Islet of Langerhans (tissue), 1 donor: ENCODE measurements around the gene CPS1.
A peak's percentile ranks its signal among the peaks of the same experiment; 100 is the strongest.

Experiments used
- FAIRE-seq: peaks from one replicate; lab custom pipeline; 2011; peaks lifted over from hg19 to GRCh38; lab: Jason Lieb, UNC

CPS1 gene

GRCh38 chr2:210606001-210606400, 49.6 kb downstream of the CPS1 start:
- no peak for FAIRE-seq

DNA sequence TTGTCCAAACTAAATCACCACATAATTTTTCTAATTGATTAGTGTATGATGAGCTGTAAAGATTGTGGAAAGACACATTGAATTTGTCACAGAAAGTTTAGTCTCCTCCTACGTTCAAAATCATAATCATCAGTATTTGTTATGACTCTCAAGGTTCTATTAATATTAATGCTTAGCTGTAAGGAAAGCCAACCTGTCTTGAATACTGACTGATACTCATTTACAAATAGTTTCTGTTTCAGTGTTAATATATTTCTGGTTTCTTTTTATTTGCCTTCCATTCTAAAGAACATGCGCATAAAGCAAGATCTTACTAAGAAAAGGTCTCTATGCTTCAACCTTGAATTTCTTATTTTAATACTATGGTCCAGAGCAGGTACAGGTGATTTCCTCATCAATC, 55.1 kb downstream of the CPS1 start:
- no peak for FAIRE-seq

DNA sequence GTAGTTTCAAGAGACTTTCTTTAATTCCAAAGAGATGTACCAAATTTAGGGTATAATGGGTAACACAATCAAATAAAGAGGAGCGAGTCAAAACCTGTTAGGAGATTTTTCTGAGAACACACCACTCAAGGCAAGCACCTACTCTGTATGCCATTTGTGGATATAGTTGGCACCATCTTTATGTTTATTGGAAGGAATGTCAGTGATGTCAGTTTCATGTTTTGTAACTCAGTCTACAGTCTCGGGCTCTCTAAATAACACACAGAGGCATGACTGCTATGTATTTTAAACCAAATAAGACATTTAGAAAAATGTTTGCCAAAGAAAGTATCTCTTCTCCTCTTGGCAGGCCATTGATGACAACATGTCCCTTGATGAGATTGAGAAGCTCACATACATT, 59.7 kb downstream of the CPS1 start:
- no peak for FAIRE-seq

DNA sequence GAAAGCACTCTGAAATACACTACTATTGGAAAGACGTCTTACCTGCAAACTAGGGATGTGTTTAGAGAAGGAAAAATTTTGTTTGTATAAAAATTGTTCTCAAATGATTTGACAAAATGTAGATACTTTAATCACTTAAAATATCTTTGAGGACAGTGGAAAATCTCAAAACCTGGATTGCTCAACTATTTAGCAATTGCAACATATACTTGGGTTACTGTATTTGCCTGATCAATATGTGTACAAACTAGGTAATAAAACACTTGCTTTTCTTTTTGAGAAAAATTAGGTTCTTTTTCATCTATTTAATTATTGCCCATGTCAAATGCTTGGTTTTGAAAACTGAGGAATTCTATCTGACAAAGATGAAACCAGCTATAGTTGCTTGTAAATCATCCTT, 60.9 kb downstream of the CPS1 start:
- FAIRE-seq: no peak

GRCh38 chr2:210617732-210618330, 61.4 kb downstream of the CPS1 start:
- peak; percentile 96 for FAIRE-seq

- FAIRE-seq: no peak
These were observed 64.1 kb downstream of the CPS1 start for GRCh38 chr2:210620456-210620855.

DNA sequence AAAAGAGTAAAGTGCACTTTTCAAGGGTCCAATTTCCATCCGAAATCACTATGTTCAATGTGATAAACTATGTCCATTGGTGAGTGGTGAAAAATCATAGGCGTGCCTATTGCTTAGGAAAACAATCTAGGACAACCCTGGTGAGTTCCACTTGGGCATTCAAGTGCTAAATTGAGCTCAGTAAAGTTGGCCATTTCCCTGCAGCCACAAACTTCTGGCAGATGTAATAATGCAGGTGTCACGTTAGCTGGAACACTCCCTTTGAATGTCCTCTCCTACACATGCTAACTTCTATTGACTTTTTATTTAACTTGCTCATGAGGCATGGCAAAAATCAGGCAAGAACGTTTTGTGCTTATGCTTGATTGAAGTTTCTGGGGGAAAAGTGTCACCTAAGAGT, 67.1 kb downstream of the CPS1 start:
- FAIRE-seq: no peak

DNA sequence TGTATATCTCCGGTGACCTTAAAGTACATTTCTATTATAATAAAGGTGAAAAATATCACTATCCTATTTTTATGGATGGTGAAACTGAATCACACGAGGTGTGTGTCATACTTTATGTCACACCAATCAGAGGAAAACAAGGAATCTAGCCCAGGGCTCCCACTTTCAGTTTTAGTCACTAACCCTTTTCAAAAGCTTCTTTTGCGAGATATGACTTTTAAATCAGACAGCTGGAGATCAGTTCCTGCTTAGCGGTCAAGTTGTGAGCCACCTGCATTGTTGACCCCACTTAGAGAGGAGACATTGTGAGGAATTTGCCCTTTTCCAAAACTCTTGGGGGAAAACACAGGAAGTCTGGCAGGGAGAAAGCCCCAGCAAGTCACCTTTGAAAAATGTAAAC, 70.5 kb downstream of the CPS1 start:
- FAIRE-seq: no peak

GRCh38 chr2:210630873-210631560, 74.6 kb downstream of the CPS1 start:
- FAIRE-seq: no peak

- FAIRE-seq: no peak
These were observed 77.3 kb downstream of the CPS1 start for GRCh38 chr2:210633699-210634098.

DNA sequence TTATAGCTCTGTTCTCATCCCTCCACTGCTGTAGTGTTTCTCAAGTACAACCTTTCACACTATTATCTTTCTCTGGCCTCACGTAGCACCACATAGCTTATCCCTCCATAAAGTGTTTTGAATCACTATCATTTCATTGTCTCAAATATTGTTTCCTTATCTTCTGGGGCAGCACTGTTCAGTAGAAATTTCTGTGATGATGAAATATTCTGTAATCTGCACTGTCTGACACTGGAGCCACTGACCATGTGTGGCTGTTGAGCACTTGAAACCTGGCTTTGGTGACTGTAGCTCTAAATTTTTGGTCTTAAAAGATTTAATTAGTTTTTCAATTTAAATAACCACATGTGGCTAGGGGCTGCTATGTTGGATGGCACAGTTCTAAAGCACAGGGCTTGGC, 78.9 kb downstream of the CPS1 start:
- FAIRE-seq: no peak

DNA sequence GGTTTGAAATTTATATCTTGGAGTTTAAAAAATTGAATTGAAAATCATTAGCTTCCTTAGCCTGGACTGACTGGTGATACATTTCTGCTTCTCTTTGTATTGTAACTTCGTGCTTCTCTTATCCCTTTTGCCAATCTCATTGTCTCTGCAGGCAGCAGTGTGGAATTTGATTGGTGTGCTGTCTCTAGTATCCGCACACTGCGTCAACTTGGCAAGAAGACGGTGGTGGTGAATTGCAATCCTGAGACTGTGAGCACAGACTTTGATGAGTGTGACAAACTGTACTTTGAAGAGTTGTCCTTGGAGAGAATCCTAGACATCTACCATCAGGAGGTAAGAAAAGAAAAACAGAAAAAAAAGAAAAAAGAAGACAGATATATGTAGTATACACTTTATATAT, 85.9 kb downstream of the CPS1 start:
- no peak for FAIRE-seq

DNA sequence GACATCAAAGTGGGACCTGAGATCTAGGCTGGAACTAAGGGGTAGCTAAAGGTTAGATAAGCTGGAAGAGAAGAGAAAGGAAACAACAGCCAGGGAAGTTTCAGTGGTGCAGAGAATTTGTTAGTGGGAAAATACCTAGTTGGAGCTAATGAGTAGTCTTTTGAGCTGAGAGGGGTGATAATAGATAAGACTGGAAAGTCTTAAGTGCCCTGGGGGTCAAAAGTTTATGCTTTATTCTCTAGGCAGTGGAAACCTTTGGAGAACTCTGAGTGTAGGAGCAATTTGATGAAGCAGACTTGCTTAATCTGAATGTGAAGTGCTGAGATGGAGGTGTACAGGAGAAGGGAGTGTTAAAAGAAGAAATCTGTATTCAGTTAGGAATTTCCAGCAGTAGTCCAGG, 90.8 kb downstream of the CPS1 start:
- FAIRE-seq: no peak

DNA sequence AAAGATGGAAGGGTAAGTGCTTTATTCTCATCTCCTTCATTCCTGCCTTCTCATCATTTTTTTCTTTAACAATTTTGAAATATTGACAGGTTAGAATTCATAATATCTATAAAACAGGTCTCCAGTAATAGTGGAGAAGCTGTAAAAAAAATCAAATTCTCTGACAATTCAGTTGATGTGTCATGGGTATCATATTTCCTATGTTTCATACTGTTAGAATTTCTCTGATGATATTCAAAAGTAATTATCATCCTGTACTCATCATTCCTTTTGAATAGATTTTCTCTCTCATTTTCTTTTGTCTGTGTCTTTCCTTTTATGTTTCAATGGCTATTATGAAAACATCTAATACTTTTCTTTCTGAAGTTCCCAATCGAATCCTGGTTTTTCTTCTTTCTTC, 97.7 kb downstream of the CPS1 start:
- no peak for FAIRE-seq

GRCh38 chr2:210655229-210655975, 99.0 kb downstream of the CPS1 start:
- no peak for FAIRE-seq

DNA sequence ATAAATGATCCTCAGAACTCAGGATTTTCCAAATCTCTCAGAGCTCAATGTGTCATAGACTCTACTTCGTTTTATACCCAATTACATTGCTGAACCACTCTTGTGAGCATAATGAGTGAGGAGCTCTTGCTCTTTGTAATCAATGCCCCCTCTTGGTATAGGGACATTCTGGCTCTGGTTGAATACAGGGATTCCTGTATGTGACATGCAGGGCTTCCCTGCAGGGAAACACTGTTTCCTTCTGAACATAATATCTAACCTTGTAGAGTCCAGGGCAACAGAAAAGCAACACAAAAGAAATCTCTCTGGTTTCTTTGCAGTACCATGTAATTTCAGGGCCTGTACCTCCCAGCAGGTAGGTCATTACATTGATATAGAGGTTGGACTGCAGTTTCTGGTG, 101.5 kb downstream of the CPS1 start:
- FAIRE-seq: no peak

DNA sequence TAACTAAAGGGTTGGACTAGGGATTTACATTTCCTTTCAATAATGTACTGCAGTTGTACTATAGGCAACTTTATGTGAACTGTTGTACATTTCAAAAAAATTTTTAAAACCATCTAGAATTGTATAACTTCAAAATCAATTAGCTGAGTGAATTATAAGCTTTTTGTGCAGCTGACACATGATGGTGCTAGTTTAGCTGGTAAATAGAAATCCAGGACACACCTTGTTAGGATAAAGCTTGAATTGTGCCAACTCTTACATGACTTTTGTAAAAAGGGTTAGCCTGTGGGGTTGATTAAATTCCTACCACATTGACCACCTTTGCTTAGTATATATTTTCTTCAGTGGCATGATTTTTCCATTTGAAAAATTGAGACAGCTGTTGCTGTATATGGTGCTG, 104.4 kb downstream of the CPS1 start:
- no peak for FAIRE-seq

DNA sequence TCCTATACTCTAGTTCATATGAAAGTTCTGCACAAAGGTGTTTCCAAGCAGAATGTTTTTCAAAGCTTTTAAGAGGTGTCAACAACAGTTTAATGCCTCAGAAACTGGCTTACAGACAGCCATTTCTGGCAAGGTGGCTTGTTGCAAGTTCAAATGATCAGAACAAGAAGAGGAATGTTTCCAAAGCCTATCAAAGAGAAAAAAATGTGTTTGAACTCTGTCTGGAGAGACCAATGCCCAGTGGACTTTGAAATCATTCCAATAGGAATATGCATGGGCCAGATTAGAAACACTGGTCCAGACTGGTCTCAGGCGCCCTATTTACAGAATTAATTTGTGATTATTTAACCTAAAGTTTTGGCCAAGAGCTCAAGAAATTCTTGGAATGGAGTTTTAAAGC, 106.2 kb downstream of the CPS1 start:
- no peak for FAIRE-seq

DNA sequence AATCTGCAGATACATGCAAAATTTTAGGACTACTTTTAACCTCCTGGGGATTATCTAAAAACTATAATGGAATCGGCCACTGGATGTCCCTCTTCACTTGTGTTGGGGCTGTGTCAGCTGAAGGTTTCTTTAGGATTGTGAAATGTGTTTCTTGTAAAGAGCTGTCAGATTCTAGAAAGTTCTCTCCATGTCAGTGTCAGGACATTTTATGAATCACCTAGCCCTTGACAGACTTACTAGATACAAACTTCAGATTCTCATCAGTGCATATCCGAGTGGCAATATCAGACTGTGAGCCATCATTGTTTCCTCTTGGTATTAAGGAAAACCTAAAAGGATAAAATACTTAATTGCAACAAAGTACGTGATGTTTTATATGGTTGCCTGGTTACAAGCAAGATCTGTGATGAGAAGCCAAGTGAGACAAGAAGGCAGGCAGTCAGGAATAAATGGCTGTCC, 107.3 kb downstream of the CPS1 start:
- FAIRE-seq: no peak

- FAIRE-seq: no peak
These were observed 111.3 kb downstream of the CPS1 start for GRCh38 chr2:210667711-210668110.

DNA sequence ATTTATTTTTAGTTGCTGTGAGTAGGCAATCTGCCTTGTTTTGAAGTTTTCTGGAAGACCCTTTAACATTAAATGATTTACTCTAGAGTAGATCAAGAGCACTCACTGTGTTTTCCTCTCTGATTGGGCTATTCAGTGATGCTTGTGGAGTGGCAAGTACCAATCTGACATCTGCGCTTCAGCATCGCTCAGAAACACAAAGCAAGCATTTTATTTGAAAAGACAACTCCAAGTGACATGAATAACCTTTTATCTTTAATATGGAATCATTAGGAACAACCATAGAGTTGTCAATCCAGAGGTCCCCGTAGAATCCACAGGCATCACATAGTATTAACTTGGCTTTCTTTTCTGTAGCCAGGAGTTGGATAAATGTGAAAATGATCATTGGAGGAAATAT, 114.7 kb downstream of the CPS1 start:
- FAIRE-seq: no peak

- no peak for FAIRE-seq
These were observed 116.7 kb downstream of the CPS1 start for GRCh38 chr2:210673117-210673516.

GRCh38 chr2:210676067-210676466, 119.7 kb downstream of the CPS1 start:
- no peak for FAIRE-seq

DNA sequence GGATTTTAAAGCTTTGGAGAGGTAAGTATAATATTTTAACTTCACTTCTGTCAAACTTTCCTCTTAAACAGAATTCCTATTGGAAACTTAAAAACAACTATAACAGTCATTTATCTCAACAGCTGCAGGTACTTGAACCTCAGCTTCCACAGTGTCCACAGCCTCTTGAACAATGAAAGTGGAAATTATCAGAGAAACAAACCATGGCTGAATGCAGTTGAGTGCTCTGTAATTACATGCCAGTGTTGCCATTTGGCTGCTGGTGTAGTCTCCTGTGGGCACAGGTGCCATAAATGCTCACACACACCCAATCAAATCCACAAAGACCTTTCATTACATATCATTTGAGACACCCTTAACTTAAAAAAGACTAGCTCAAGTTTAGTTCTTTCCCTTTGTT, 125.1 kb downstream of the CPS1 start:
- no peak for FAIRE-seq
